ENCODE measurements around the gene NIM1K.
"Not testable (repeated sequence)": the region's sequence is repeated elsewhere in the genome, so short reads cannot be mapped to it uniquely, and the experiment has no call there.

Gene NIM1K

GRCh38 chr5:43191740-43192557 is at the start of gene NIM1K:
Gene NIM1K (plus strand): TSS chr5:43192225. CDS start chr5:43245776, 53,551 bp downstream.
- FAIRE-seq, result no peak

- no peak for FAIRE-seq
Measured at GRCh38 chr5:43145071-43145470, 47.0 kb upstream of the NIM1K start.

GRCh38 chr5:43146958-43147357 is 45.1 kb upstream of the NIM1K start:
- no peak for FAIRE-seq

- FAIRE-seq, result no peak
Measured at GRCh38 chr5:43148417-43148816, 43.6 kb upstream of the NIM1K start.

- no peak for FAIRE-seq
Measured at GRCh38 chr5:43149231-43149630, 42.8 kb upstream of the NIM1K start.

GRCh38 chr5:43150075-43150474 is 42.0 kb upstream of the NIM1K start:
- FAIRE-seq, result no peak

GRCh38 chr5:43150748-43151147 is 41.3 kb upstream of the NIM1K start:
- FAIRE-seq, result no peak

GRCh38 chr5:43152946-43153345 is 39.1 kb upstream of the NIM1K start:
- no peak for FAIRE-seq

GRCh38 chr5:43154469-43154868 is 37.6 kb upstream of the NIM1K start:
- no peak for FAIRE-seq

- FAIRE-seq, result no peak
Measured at GRCh38 chr5:43155394-43156096, 36.5 kb upstream of the NIM1K start.

- no peak for FAIRE-seq
Measured at GRCh38 chr5:43156388-43156787, 35.6 kb upstream of the NIM1K start.

- no peak for FAIRE-seq
Measured at GRCh38 chr5:43157068-43157467, 35.0 kb upstream of the NIM1K start.

- FAIRE-seq, result no peak
Measured at GRCh38 chr5:43161244-43161643, 30.8 kb upstream of the NIM1K start.

- not testable (repeated sequence) for FAIRE-seq
Measured at GRCh38 chr5:43164801-43165200, 27.2 kb upstream of the NIM1K start.

GRCh38 chr5:43165323-43165722 is 26.7 kb upstream of the NIM1K start:
- no peak for FAIRE-seq

- FAIRE-seq, result no peak
Measured at GRCh38 chr5:43168175-43168574, 23.9 kb upstream of the NIM1K start.

GRCh38 chr5:43171451-43171850 is 20.6 kb upstream of the NIM1K start:
- FAIRE-seq, result no peak

GRCh38 chr5:43171926-43172325 is 20.1 kb upstream of the NIM1K start:
- FAIRE-seq, result no peak

- no peak for FAIRE-seq
Measured at GRCh38 chr5:43172779-43173178, 19.2 kb upstream of the NIM1K start.

GRCh38 chr5:43174586-43174985 is 17.4 kb upstream of the NIM1K start:
- no peak for FAIRE-seq

GRCh38 chr5:43179836-43180235 is 12.2 kb upstream of the NIM1K start:
- no peak for FAIRE-seq

GRCh38 chr5:43182421-43182820 is 9.6 kb upstream of the NIM1K start:
- no peak for FAIRE-seq

- not testable (repeated sequence) for FAIRE-seq
Measured at GRCh38 chr5:43183101-43183500, 8.9 kb upstream of the NIM1K start.
